GM23338 (cell line): ENCODE data around the gene CCR7.

Source experiments
- CREB1 ChIP-seq: fragments of 250-450 bp; sonication (Bioruptor Pico); IDR thresholded peaks from 2 replicates; pipeline ENCODE4 v1.5.0; 2020; ENCODE audit warnings: low read depth, mild to moderate bottlenecking, moderate library complexity
- CTCF ChIP-seq, 2 experiments: fragments of 200-600 bp in 1 of 2; sonication (generic) in 1 of 2; conservative IDR thresholded peaks; 2 replicates each; pipeline versions ENCODE4 v1.5.1 to v1.6.1; 2016 to 2017; ENCODE audit warnings: antibody characterized with exemption in 2 of 2, low read depth in 2 of 2, mild to moderate bottlenecking in 2 of 2, moderate library complexity in 1 of 2
- ETS1 ChIP-seq: IDR thresholded peaks from 2 replicates; pipeline ENCODE4 v1.6.1; 2016; ENCODE audit warnings: antibody characterized with exemption
- EZH2 ChIP-seq: fragments of 200-600 bp; sonication (generic); IDR thresholded peaks from one replicate; pipeline ENCODE4 v1.8.0; 2017; ENCODE audit warnings: antibody characterized with exemption, mild to moderate bottlenecking, low read depth; ENCODE audit not compliant: unreplicated experiment
- EZH2phosphoT487 ChIP-seq: fragments of 200-600 bp; sonication (generic); IDR thresholded peaks from one replicate; pipeline ENCODE4 v1.8.1; 2018; ENCODE audit warnings: antibody characterized with exemption; ENCODE audit not compliant: unreplicated experiment
- NANOG ChIP-seq: IDR thresholded peaks from 2 replicates; pipeline ENCODE4 v1.6.1; 2016; ENCODE audit warnings: antibody characterized with exemption, borderline replicate concordance
- POLR2AphosphoS5 ChIP-seq: IDR thresholded peaks from 2 replicates; pipeline ENCODE4 v1.6.1; 2016; ENCODE audit warnings: antibody characterized with exemption, low read depth

GRCh38 chr17:40535438-40535837 lies 29.8 kb downstream of the CCR7 start:
- TF ChIP-seq CTCF (conservative IDR thresholded peaks at IDR 0.05; ENCODE audit: low read depth in 2 of 2) (no peak), EZH2phosphoT487 (no peak), EZH2 (no peak), POLR2AphosphoS5 (no peak), ETS1 (no peak), CREB1 (no peak), NANOG (no peak)
